ENCODE data around the gene BUD23. TPM values are rescaled to one million over a fixed set of nuclear protein-coding genes. Genes with fewer than 3 reads are reported as not detected.

The BUD23 gene
- total RNA-seq, 1 experiment from 2014 or later, result 168 TPM

DNA sequence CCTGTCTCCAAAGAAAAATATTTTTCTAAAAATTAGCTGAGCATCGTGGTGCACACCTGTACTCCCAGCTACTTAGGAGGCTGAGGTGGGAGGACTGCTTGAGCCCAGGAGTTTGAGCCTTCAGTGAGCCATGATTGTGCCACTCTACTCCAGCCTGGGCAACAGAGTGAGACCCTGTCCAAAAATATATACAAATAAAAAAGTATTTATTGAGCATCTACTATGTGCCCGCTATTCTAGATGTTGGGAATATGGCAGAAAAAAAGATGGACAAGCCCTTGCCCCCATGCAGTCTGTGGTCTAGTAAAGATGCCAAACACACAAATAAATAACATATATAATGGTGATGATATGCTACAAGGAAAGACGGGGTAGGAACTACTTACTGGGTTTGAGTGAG, 40.4 kb downstream of the BUD23 start:
- Histone ChIP-seq H3K36me3 (ENCODE audit: control insufficient read depth in 1 of 2, insufficient read depth in 2 of 2, low read length in 2 of 2) (no peaks in the 10 kb centered on the region), H4K20me1 (ENCODE audit: insufficient read depth) (no peaks in the 10 kb centered on the region), H3K79me2 (ENCODE audit: insufficient read depth, low read length) (peaks cover 6% of the 10 kb centered on the region), H3K4me1 (ENCODE audit: control insufficient read depth in 1 of 2, insufficient read depth in 2 of 2, low read length in 2 of 2) (peaks cover 25 to 38% of the 10 kb centered on the region in 2 experiments), H3K9me2 (ENCODE audit: insufficient read depth) (no peaks in the 10 kb centered on the region), H3K4me2 (ENCODE audit: low read length) (no peak overlapping the region), H3K9me3 (ENCODE audit: control insufficient read depth in 1 of 2, insufficient read depth in 1 of 2, low read depth in 1 of 2, low read length in 2 of 2) (no peaks in the 10 kb centered on the region), H3K27ac (ENCODE audit: low read depth, low read length) (no peak overlapping the region), H3K9ac (ENCODE audit: low read length) (no peak overlapping the region), H3K4me3 (replicated peaks in 1 of 2; ENCODE audit: low read depth in 1 of 2, low read length in 2 of 2) (no peak overlapping the region), H3K27me3 (ENCODE audit: insufficient read depth, low read length) (no peaks in the 10 kb centered on the region), H2AFZ (ENCODE audit: low read depth, low read length, poor library complexity, severe bottlenecking) (no peak overlapping the region)
- POLR2A ChIA-PET, result interaction anchor here (0.7 kb wide), 1 partner anchor 405 kb away, joined by 3 read pairs; no protein-coding TSS in a partner anchor
- DNase-seq (ENCODE audit: low read depth, low spot score), result no peak
- CTCF ChIA-PET, result interaction anchor here (0.7 to 3.9 kb wide), 2 partner anchors 101 to 117 kb away, joined by 3 to 28 read pairs; no protein-coding TSS in a partner anchor
- TF ChIP-seq ELF1 (IDR thresholded peaks at IDR 0.05; ENCODE audit: borderline replicate concordance, low read depth) (no peak), EZH2 (IDR thresholded peaks at IDR 0.05) (no peak), SP1 (IDR thresholded peaks at IDR 0.05; ENCODE audit: low read depth) (no peak), ZFX (IDR thresholded peaks at IDR 0.05) (no peak), EZH2phosphoT487 (IDR thresholded peaks at IDR 0.05; ENCODE audit: borderline replicate concordance) (no peak), SRF (IDR thresholded peaks at IDR 0.05; ENCODE audit: low read depth) (no peak)
- TF ChIP-seq, protein P1, sequence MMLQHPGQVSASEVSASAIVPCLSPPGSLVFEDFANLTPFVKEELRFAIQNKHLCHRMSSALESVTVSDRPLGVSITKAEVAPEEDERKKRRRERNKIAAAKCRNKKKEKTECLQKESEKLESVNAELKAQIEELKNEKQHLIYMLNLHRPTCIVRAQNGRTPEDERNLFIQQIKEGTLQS (IDR thresholded peaks at IDR 0.05), result no peak
- TF ChIP-seq, protein P2, sequence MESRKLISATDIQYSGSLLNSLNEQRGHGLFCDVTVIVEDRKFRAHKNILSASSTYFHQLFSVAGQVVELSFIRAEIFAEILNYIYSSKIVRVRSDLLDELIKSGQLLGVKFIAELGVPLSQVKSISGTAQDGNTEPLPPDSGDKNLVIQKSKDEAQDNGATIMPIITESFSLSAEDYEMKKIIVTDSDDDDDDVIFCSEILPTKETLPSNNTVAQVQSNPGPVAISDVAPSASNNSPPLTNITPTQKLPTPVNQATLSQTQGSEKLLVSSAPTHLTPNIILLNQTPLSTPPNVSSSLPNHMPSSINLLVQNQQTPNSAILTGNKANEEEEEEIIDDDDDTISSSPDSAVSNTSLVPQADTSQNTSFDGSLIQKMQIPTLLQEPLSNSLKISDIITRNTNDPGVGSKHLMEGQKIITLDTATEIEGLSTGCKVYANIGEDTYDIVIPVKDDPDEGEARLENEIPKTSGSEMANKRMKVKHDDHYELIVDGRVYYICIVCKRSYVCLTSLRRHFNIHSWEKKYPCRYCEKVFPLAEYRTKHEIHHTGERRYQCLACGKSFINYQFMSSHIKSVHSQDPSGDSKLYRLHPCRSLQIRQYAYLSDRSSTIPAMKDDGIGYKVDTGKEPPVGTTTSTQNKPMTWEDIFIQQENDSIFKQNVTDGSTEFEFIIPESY (IDR thresholded peaks at IDR 0.05; ENCODE audit: extremely low read depth, insufficient replicate concordance, low read length), result no peak
- ATAC-seq, result no peak
- RAD21 ChIA-PET (ENCODE audit: low non-redundant PET in 1 of 2, low total read pairs in 2 of 2, uncharacterized antibody in 2 of 2, unreplicated experiment in 2 of 2), result interaction anchor here in 1 of 2 experiments (0.7 kb wide), 1 partner anchor 203 kb away, joined by 4 read pairs; no protein-coding TSS in a partner anchor
- no TSS peak for BruUV-seq (replicated peaks)
- intact Hi-C loops (cut with micrococcal nuclease), result loop anchor here (10.0 kb wide), 1 partner anchor 59 kb away; the partner anchor contains the start of gene VPS37D
